Testis (tissue), 2 donors: Measurements from ENCODE around the gene PRPH.

Experiments
- CTCF ChIP-seq, 3 experiments: fragments of 450-650 bp in 2 of 3; fragments of 200-600 bp in 1 of 3; sonication (generic) in 1 of 3; IDR thresholded peaks; one replicate each; pipeline ENCODE4 v1.5.1; 2016 to 2019; ENCODE audit warnings: antibody characterized with exemption in 3 of 3, mild to moderate bottlenecking in 2 of 3, moderate library complexity in 1 of 3
- POLR2A ChIP-seq: fragments of 450-650 bp; IDR thresholded peaks from one replicate; pipeline ENCODE4 v1.6.1; 2017; ENCODE audit warnings: antibody characterized with exemption, mild to moderate bottlenecking, moderate library complexity

GRCh38 chr12:49296034-49296835, 1.3 kb downstream of the PRPH start:
- TF ChIP-seq CTCF (IDR thresholded peaks at IDR 0.05) (peak; percentile 44 to 73 (median 62)), POLR2A (no peak)
